DOHH2 (cell line): ENCODE data around the gene YBEY.

Experiments
- H3F3A ChIP-seq: fragments of 200-600 bp; sonication (generic), shearing (Covaris generic); 2 replicates; pipeline ENCODE4 v1.6.0; 2016; ENCODE audit warnings: antibody characterized with exemption, mild to moderate bottlenecking; ENCODE audit not compliant: control insufficient read depth, insufficient read depth
- H3K27ac ChIP-seq: fragments of 200-600 bp; sonication (generic); 2 replicates; pipeline ENCODE4 v1.5.1; 2014; ENCODE audit warnings: low read depth, mild to moderate bottlenecking, low read length, moderate library complexity
- H3K27me3 ChIP-seq: fragments of 200-600 bp; sonication (generic); 2 replicates; pipeline ENCODE4 v1.6.1; 2014; ENCODE audit warnings: mild to moderate bottlenecking, low read length, mixed read lengths; ENCODE audit not compliant: control insufficient read depth
- H3K36me3 ChIP-seq: fragments of 200-600 bp; sonication (generic); 2 replicates; pipeline ENCODE4 v1.6.1; 2014; ENCODE audit warnings: mild to moderate bottlenecking, low read length, moderate library complexity, mixed read lengths; ENCODE audit not compliant: control insufficient read depth
- H3K4me1 ChIP-seq: fragments of 200-600 bp; sonication (generic); 2 replicates; pipeline ENCODE4 v1.6.1; 2014; ENCODE audit warnings: mild to moderate bottlenecking, low read length, mixed read lengths; ENCODE audit not compliant: control insufficient read depth
- H3K4me2 ChIP-seq: fragments of 200-600 bp; sonication (generic); 2 replicates; pipeline ENCODE4 v1.6.0; 2014; ENCODE audit warnings: mild to moderate bottlenecking, low read length, moderate library complexity
- H3K4me3 ChIP-seq: fragments of 200-600 bp; sonication (generic); 2 replicates; pipeline ENCODE4 v1.5.1; 2014; ENCODE audit warnings: mild to moderate bottlenecking, low read length, mixed read lengths
- H3K79me2 ChIP-seq: fragments of 200-600 bp; sonication (generic); 2 replicates; pipeline ENCODE4 v1.6.1; 2014; ENCODE audit warnings: mild to moderate bottlenecking, low read length, mixed read lengths; ENCODE audit not compliant: control insufficient read depth
- H3K9me2 ChIP-seq: fragments of 200-600 bp; sonication (generic); replicated peaks from 2 replicates; pipeline ENCODE4 v1.6.1; 2014; ENCODE audit warnings: mild to moderate bottlenecking, low read length, mixed read lengths; ENCODE audit not compliant: control insufficient read depth
- H3K9me3 ChIP-seq: fragments of 200-600 bp; sonication (generic); 2 replicates; pipeline ENCODE4 v1.6.1; 2014; ENCODE audit warnings: antibody characterized with exemption, low read length, mixed read lengths; ENCODE audit not compliant: control insufficient read depth, insufficient read depth
- H4K20me1 ChIP-seq: fragments of 200-600 bp; sonication (generic); 2 replicates; pipeline ENCODE4 v1.6.0; 2014; ENCODE audit warnings: low read depth, mild to moderate bottlenecking, antibody characterized with exemption, low read length, moderate library complexity; ENCODE audit not compliant: control insufficient read depth, insufficient read depth
- CTCF ChIP-seq: fragments of 200-600 bp; sonication (generic); IDR thresholded peaks from one replicate; pipeline ENCODE4 v1.5.1; 2014; ENCODE audit warnings: antibody characterized with exemption, mild to moderate bottlenecking, low read depth, low read length; ENCODE audit not compliant: poor library complexity, severe bottlenecking
- EZH2phosphoT487 ChIP-seq: fragments of 200-600 bp; sonication (generic); IDR thresholded peaks from 2 replicates; pipeline ENCODE4 v1.6.1; 2017; ENCODE audit warnings: borderline replicate concordance, mild to moderate bottlenecking, antibody characterized with exemption, low read length, moderate library complexity, mixed read lengths

Gene YBEY

GRCh38 chr21:46323710-46324389 is 37.7 kb downstream of the YBEY start, which contains the start of the genes C21orf58 and PCNT:
Gene C21orf58 (minus strand): TSS chr21:46323870. CDS start chr21:46322738, 1,132 bp downstream.
Gene PCNT (plus strand): TSS chr21:46324156. CDS start chr21:46324229, 73 bp downstream.
- peaks cover 4% of the 10 kb centered on the region; the same call in 1 of the 2 replicates for H3F3A ChIP-seq
- peak within 1 kb of the TSS; percentile 88 for H3K4me3 ChIP-seq
- peaks cover 36% of the 10 kb centered on the region for H3K4me1 ChIP-seq
- H4K20me1 ChIP-seq = peaks cover 19% of the 10 kb centered on the region
- no peaks in the 10 kb centered on the region for H3K27me3 ChIP-seq
- no peaks in the 10 kb centered on the region for H3K9me3 ChIP-seq
- H3K79me2 ChIP-seq = peaks cover 89% of the 10 kb centered on the region
- H3K9me2 ChIP-seq = no peaks in the 10 kb centered on the region
- H3K36me3 ChIP-seq = peaks cover 67% of the 10 kb centered on the region
- H3K4me2 ChIP-seq = peak within 1 kb of the TSS; percentile 98
- peak within 1 kb of the TSS; percentile 80 for H3K27ac ChIP-seq
- no peak for TF ChIP-seq CTCF
- no peak for TF ChIP-seq EZH2phosphoT487

- no peak for TF ChIP-seq CTCF
- TF ChIP-seq EZH2phosphoT487 = no peak
- H3K9me2 ChIP-seq = no peaks in the 10 kb centered on the region
- H3K27ac ChIP-seq = peak overlapping the region; percentile 80
- no peaks in the 10 kb centered on the region for H3K9me3 ChIP-seq
- peaks cover 14% of the 10 kb centered on the region for H4K20me1 ChIP-seq
- peaks cover 89% of the 10 kb centered on the region for H3K79me2 ChIP-seq
- H3K4me2 ChIP-seq = peak overlapping the region; percentile 79
- H3K4me3 ChIP-seq = peak overlapping the region; percentile 88
- H3K27me3 ChIP-seq = no peaks in the 10 kb centered on the region
- peaks cover 36% of the 10 kb centered on the region for H3K4me1 ChIP-seq
- H3F3A ChIP-seq = peaks cover 4% of the 10 kb centered on the region; the same call in 1 of the 2 replicates
- H3K36me3 ChIP-seq = peaks cover 69% of the 10 kb centered on the region
Measured at GRCh38 chr21:46324390-46325072, 38.4 kb downstream of the YBEY start.

GRCh38 chr21:46325073-46325912 is 39.2 kb downstream of the YBEY start:
- no peaks in the 10 kb centered on the region for H3K9me3 ChIP-seq
- H3K36me3 ChIP-seq = peaks cover 72% of the 10 kb centered on the region
- H3K9me2 ChIP-seq = no peaks in the 10 kb centered on the region
- H3K4me1 ChIP-seq = peaks cover 32% of the 10 kb centered on the region
- no peaks in the 10 kb centered on the region for H3K27me3 ChIP-seq
- peaks cover 14% of the 10 kb centered on the region for H4K20me1 ChIP-seq
- peaks cover 4% of the 10 kb centered on the region; the same call in 1 of the 2 replicates for H3F3A ChIP-seq
- peak overlapping the region; percentile 88 for H3K4me3 ChIP-seq
- H3K27ac ChIP-seq = peak overlapping the region; percentile 80
- peak overlapping the region; percentile 79 for H3K4me2 ChIP-seq
- TF ChIP-seq CTCF = peak; percentile 41
- no peak for TF ChIP-seq EZH2phosphoT487
- peaks cover 90% of the 10 kb centered on the region for H3K79me2 ChIP-seq
